HL-60 (cell line): ENCODE results near the gene PHKA1.

Experiments
- DNase-seq, 2 experiments: peaks; one replicate each; pipeline ENCODE4 v3.0.0-alpha.2; 2010 to 2020; ENCODE audit warnings: low read depth in 1 of 2, low spot score in 1 of 2
- H3K27ac ChIP-seq: fragments of 250-450 bp; sonication (Bioruptor Pico); replicated peaks from 2 replicates; pipeline ENCODE4 v1.5.1; 2020; ENCODE audit warnings: mild to moderate bottlenecking, moderate library complexity
- H3K27me3 ChIP-seq: fragments of 250-450 bp; sonication (Bioruptor Pico); 2 replicates; pipeline ENCODE4 v1.5.1; 2021; ENCODE audit warnings: mild to moderate bottlenecking, moderate library complexity; ENCODE audit not compliant: insufficient read depth, poor library complexity, severe bottlenecking
- H3K4me3 ChIP-seq: replicated peaks from 2 replicates; pipeline ENCODE4 v1.5.1; 2011; ENCODE audit warnings: mild to moderate bottlenecking, control low read depth, low read length; ENCODE audit not compliant: insufficient read depth
- GABPA ChIP-seq: IDR thresholded peaks from 2 replicates; pipeline ENCODE4 v1.6.1; 2012; ENCODE audit warnings: low read depth
- POLR2AphosphoS5 ChIP-seq: IDR thresholded peaks from 2 replicates; pipeline ENCODE4 v1.6.1; 2012; ENCODE audit warnings: low read depth
- SPI1 ChIP-seq: IDR thresholded peaks from 2 replicates; pipeline ENCODE4 v1.6.1; 2012; ENCODE audit warnings: low read depth, mild to moderate bottlenecking, borderline replicate concordance
- TF ChIP-seq, protein P1 (sequence below): IDR thresholded peaks from one replicate; pipeline ENCODE4 v1.5.1; 2011; ENCODE audit warnings: low read length, control low read depth, inconsistent platforms; ENCODE audit not compliant: insufficient read depth
- TF ChIP-seq, protein P2 (sequence below): IDR thresholded peaks from 2 replicates; pipeline ENCODE4 v1.6.1; 2012; ENCODE audit warnings: low read depth; ENCODE audit not compliant: insufficient replicate concordance

PHKA1 gene

DNA sequence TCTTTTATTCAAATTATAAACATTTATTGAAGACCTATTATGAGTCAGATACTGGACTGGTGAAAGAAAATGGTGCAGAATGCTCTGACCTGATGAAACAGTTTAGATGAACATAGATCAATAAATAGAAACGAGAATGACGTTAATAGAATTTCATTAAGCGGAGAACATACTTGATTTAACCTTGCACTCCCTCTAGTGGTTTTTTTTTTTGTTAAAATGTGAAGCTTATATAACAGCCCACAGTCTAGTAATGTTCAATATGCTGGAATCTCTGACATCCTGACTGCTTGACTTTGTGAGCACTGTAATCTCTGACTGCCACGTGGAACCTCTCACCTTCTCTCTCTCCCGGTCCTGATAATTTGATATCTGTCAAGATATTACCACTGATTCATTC is 173.8 kb downstream of the PHKA1 start:
- H3K27ac ChIP-seq, result no peak overlapping the region
- no peak for TF ChIP-seq GABPA
- no peak for TF ChIP-seq POLR2AphosphoS5
- H3K27me3 ChIP-seq, result no peaks in the 10 kb centered on the region
- no peak for DNase-seq
- no peak overlapping the region for H3K4me3 ChIP-seq

DNA sequence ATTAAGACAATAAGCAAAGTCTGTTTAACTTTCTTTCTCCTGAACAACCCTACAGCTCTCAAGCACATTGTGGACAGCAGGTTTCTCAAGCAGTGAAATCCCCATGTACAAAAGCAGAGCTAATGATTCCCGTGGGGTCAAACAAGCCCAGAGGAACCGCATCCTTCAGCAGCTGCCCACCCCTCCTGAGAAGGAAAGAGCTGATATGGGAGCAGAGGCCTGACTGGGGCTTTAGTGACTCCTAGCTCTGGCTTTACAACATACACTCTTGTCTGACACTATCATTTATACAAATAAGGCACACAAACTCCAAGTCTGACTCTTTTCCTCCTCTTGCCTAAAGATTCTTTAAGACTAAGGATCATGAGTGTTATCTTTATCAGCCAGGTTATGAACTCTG is 174.3 kb downstream of the PHKA1 start:
- Histone ChIP-seq H3K27me3 (no peaks in the 10 kb centered on the region), H3K27ac (no peak overlapping the region), H3K4me3 (no peak overlapping the region)
- no peak for DNase-seq
- TF ChIP-seq POLR2AphosphoS5 (no peak), SPI1 (no peak), GABPA (no peak)
- TF ChIP-seq, protein P1, sequence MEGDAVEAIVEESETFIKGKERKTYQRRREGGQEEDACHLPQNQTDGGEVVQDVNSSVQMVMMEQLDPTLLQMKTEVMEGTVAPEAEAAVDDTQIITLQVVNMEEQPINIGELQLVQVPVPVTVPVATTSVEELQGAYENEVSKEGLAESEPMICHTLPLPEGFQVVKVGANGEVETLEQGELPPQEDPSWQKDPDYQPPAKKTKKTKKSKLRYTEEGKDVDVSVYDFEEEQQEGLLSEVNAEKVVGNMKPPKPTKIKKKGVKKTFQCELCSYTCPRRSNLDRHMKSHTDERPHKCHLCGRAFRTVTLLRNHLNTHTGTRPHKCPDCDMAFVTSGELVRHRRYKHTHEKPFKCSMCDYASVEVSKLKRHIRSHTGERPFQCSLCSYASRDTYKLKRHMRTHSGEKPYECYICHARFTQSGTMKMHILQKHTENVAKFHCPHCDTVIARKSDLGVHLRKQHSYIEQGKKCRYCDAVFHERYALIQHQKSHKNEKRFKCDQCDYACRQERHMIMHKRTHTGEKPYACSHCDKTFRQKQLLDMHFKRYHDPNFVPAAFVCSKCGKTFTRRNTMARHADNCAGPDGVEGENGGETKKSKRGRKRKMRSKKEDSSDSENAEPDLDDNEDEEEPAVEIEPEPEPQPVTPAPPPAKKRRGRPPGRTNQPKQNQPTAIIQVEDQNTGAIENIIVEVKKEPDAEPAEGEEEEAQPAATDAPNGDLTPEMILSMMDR, result no peak
- TF ChIP-seq, protein P2, sequence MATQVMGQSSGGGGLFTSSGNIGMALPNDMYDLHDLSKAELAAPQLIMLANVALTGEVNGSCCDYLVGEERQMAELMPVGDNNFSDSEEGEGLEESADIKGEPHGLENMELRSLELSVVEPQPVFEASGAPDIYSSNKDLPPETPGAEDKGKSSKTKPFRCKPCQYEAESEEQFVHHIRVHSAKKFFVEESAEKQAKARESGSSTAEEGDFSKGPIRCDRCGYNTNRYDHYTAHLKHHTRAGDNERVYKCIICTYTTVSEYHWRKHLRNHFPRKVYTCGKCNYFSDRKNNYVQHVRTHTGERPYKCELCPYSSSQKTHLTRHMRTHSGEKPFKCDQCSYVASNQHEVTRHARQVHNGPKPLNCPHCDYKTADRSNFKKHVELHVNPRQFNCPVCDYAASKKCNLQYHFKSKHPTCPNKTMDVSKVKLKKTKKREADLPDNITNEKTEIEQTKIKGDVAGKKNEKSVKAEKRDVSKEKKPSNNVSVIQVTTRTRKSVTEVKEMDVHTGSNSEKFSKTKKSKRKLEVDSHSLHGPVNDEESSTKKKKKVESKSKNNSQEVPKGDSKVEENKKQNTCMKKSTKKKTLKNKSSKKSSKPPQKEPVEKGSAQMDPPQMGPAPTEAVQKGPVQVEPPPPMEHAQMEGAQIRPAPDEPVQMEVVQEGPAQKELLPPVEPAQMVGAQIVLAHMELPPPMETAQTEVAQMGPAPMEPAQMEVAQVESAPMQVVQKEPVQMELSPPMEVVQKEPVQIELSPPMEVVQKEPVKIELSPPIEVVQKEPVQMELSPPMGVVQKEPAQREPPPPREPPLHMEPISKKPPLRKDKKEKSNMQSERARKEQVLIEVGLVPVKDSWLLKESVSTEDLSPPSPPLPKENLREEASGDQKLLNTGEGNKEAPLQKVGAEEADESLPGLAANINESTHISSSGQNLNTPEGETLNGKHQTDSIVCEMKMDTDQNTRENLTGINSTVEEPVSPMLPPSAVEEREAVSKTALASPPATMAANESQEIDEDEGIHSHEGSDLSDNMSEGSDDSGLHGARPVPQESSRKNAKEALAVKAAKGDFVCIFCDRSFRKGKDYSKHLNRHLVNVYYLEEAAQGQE, result no peak

DNA sequence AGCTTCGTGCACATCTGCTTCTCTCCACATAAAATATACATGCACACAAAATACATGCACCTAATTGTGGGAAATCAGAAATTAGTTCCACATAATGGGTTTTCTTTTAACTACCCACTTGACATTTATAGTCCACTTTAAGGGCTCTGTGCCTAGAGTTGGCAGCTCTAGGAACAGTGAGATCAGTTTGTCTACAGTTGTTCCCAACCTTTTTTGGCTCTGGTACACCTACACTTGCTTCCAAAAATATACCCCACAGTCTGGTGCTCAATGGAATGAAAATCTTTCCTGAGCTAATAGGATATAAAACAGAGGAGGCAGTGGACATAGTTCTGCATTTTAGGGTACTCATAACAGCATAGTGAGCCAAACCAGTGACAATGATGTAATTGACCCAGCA is 177.6 kb downstream of the PHKA1 start:
- H3K4me3 ChIP-seq, result no peak overlapping the region
- H3K27ac ChIP-seq, result no peak overlapping the region
- H3K27me3 ChIP-seq, result no peaks in the 10 kb centered on the region
- TF ChIP-seq SPI1 (no peak), POLR2AphosphoS5 (no peak), GABPA (no peak)
- TF ChIP-seq, protein P2, result no peak
- TF ChIP-seq, protein P1, result no peak
- DNase-seq, result no peak

DNA sequence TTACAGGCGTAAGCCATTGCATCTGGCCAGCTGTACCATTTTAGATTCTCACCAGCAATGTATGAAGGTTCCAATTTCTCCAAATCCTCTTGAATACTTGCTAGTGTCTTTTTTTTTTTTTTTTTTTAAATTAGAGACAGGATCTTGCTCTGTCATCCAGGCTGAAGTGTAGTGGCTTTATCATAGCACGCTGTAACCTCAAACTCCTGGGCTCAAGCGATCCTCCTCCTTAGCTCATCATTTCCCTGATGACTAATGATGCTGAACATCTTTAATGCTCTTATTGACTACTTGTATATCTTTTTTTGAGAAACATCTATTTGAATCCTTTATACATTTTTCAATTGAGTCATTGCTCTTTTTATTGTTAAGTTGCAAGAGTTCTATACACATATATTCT is 181.7 kb downstream of the PHKA1 start:
- Histone ChIP-seq H3K4me3 (no peak overlapping the region), H3K27me3 (no peaks in the 10 kb centered on the region), H3K27ac (no peak overlapping the region)
- no peak for TF ChIP-seq GABPA
- no peak for TF ChIP-seq SPI1
- TF ChIP-seq, protein P2, result no peak
- TF ChIP-seq, protein P1, result no peak
- no peak for TF ChIP-seq POLR2AphosphoS5
- DNase-seq, result no peak
